ENCODE data around the gene P2RX7. TPM values are rescaled to one million over a fixed set of nuclear protein-coding genes. Genes with fewer than 3 reads are reported as not detected.

Gene P2RX7
- total RNA-seq, 1 donor from 2014 or later = 0.82 TPM

DNA sequence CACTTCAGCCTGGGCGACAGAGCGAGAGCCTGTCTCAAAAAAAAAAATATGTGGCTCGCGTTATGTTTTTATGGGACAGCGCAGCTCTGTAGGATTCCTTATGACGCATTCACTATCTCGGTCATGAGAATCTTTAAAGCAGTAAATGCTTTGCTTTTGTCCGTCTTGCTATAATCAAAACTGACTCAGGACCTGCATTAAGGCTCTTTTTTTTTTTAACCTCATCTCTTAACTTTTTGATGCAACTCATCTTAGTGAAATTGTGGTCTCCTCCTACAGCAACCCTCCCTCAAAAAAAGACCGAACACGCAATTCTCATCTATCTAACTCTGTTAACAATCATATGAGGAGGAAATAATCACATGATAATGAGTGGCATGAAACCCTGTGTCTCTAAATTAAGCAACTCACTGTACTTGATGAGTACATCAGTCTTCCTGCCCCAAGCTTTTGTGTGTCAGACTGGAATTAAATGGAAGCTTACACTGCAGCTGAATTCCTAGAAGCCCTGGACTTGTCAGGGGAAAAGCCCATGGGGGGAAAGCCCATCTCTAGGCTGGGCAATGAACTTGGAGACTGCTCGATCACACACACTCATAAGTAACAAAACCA, 81.6 kb downstream of the P2RX7 start:
- Mint-ChIP-seq H3K36me3 (ENCODE audit: low read depth, unreplicated experiment) (peaks cover 4% of the 10 kb centered on the region), H3K27me3 (ENCODE audit: unreplicated experiment) (peaks cover 5% of the 10 kb centered on the region), H3K4me3 (ENCODE audit: unreplicated experiment) (no peak overlapping the region), H3K27ac (ENCODE audit: unreplicated experiment) (no peak overlapping the region), H3K9me3 (ENCODE audit: unreplicated experiment) (peaks cover 4% of the 10 kb centered on the region), H3K4me1 (ENCODE audit: unreplicated experiment) (peaks cover 4% of the 10 kb centered on the region)
- DNase-seq (ENCODE audit: low spot score) = no peak
- TF ChIP-seq, protein P1, sequence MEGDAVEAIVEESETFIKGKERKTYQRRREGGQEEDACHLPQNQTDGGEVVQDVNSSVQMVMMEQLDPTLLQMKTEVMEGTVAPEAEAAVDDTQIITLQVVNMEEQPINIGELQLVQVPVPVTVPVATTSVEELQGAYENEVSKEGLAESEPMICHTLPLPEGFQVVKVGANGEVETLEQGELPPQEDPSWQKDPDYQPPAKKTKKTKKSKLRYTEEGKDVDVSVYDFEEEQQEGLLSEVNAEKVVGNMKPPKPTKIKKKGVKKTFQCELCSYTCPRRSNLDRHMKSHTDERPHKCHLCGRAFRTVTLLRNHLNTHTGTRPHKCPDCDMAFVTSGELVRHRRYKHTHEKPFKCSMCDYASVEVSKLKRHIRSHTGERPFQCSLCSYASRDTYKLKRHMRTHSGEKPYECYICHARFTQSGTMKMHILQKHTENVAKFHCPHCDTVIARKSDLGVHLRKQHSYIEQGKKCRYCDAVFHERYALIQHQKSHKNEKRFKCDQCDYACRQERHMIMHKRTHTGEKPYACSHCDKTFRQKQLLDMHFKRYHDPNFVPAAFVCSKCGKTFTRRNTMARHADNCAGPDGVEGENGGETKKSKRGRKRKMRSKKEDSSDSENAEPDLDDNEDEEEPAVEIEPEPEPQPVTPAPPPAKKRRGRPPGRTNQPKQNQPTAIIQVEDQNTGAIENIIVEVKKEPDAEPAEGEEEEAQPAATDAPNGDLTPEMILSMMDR (IDR thresholded peaks at IDR 0.05; ENCODE audit: unreplicated experiment) = no peak

DNA sequence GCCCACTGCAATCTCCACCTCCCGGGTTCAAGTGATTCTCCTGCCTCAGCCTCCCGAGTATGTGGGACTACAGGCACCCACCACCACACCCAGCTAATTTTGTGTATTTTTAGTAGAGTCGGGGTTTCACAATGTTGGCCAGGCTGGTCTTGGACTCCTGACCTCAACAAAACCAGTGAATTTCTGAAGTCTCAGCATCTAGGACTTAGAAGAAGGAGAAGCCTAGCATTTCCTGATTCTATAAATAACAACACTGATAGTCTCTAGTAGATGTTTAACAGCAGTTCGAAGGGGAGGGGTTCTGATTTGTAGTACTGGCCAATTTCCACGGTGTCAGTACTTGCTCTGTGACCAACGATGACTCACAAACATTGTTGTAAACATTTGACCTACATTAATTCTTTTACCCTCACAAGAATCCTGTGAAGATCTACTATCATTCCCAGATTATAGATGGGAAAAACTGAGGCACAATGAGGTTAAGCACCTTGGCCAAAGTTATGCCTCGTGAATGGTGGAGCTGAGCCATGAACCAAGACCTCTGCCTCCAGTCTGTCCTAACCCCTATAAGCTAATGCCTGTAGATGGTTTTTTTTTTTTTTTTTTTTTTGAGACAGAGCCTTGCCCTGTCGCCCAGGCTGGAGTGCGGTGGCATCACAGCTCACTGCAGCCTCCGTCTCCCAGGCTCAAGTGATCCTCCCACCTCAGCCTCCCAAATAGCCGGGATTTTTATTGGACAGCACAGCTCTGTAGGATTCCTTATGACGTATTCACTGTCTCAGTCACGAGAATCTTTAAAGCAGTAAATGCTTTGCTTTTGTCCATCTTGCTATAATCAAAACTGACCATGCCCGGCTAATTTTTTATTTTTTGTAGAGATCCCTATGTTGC, 82.4 kb downstream of the P2RX7 start:
- DNase-seq (ENCODE audit: low spot score) = no peak
- H3K27ac Mint-ChIP-seq (ENCODE audit: unreplicated experiment) = no peak overlapping the region
- TF ChIP-seq, protein P1 (IDR thresholded peaks at IDR 0.05; ENCODE audit: unreplicated experiment) = no peak
- peaks cover 4% of the 10 kb centered on the region for H3K4me1 Mint-ChIP-seq (ENCODE audit: unreplicated experiment)
- H3K4me3 Mint-ChIP-seq (ENCODE audit: unreplicated experiment) = no peak overlapping the region
- peaks cover 4% of the 10 kb centered on the region for H3K36me3 Mint-ChIP-seq (ENCODE audit: low read depth, unreplicated experiment)
- H3K9me3 Mint-ChIP-seq (ENCODE audit: unreplicated experiment) = peaks cover 4% of the 10 kb centered on the region
- H3K27me3 Mint-ChIP-seq (ENCODE audit: unreplicated experiment) = peaks cover 5% of the 10 kb centered on the region

DNA sequence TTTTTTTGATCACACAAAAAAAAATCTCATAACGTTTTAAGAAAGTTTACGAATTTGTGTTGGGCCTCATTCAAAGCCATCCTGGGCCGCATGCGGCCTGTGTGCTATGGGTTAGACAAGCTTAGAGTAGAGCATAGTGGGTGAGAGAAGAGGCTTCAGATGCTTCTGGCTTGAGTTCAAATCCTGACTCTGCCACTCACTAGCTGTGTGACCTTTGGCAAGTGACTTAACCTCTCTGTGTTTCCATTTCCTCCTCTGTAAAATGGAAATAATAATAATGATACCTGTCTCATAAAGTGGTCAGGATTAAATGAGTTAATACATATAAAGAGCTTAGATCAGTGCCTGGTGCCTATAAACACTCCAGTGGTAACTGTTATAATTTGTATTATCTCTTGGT, 83.4 kb downstream of the P2RX7 start:
- Mint-ChIP-seq H3K9me3 (ENCODE audit: unreplicated experiment) (no peaks in the 10 kb centered on the region), H3K36me3 (ENCODE audit: low read depth, unreplicated experiment) (peaks cover 4% of the 10 kb centered on the region), H3K27ac (ENCODE audit: unreplicated experiment) (no peak overlapping the region), H3K27me3 (ENCODE audit: unreplicated experiment) (peaks cover 2% of the 10 kb centered on the region), H3K4me3 (ENCODE audit: unreplicated experiment) (no peak overlapping the region), H3K4me1 (ENCODE audit: unreplicated experiment) (no peaks in the 10 kb centered on the region)
- TF ChIP-seq, protein P1 (IDR thresholded peaks at IDR 0.05; ENCODE audit: unreplicated experiment) = no peak
- DNase-seq (ENCODE audit: low spot score) = no peak

DNA sequence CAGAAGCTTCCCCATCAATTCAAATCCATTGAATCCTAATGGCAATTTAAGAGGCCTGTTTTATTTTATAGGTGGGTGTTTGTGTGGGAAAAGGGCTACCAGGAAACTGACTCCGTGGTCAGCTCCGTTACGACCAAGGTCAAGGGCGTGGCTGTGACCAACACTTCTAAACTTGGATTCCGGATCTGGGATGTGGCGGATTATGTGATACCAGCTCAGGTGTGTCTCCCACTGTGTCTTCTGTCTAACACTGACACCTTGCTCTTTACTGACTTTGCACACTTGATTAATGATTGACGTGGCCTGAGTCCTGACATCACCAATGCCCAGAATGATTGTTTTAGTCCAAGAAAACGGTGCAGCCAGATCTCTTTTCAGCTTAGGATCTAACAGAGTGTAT, 84.4 kb downstream of the P2RX7 start:
- TF ChIP-seq, protein P1 (IDR thresholded peaks at IDR 0.05; ENCODE audit: unreplicated experiment) = no peak
- H3K36me3 Mint-ChIP-seq (ENCODE audit: low read depth, unreplicated experiment) = peaks cover 4% of the 10 kb centered on the region
- peaks cover 2% of the 10 kb centered on the region for H3K27me3 Mint-ChIP-seq (ENCODE audit: unreplicated experiment)
- no peak overlapping the region for H3K27ac Mint-ChIP-seq (ENCODE audit: unreplicated experiment)
- no peak overlapping the region for H3K4me3 Mint-ChIP-seq (ENCODE audit: unreplicated experiment)
- DNase-seq (ENCODE audit: low spot score) = no peak
- no peaks in the 10 kb centered on the region for H3K4me1 Mint-ChIP-seq (ENCODE audit: unreplicated experiment)
- no peaks in the 10 kb centered on the region for H3K9me3 Mint-ChIP-seq (ENCODE audit: unreplicated experiment)

DNA sequence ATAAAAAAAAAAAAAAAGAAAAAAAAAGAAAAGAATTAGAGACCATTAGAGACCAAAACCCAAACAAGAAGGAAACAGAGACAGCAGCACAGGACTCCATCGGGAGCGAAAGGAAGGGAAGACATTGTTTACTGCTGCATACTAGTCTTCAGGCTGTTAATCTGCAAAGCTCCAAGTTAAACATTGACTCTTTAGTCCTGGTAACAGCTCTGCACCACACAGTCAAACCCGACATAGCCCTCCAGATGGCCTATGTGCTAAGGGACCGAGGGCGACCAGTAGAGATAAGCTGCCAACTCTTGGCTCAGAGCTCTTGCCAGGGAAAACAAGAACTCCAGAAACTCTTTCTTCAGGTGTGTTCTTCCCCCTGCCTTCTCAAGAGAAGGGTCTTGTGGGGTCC, 85.1 kb downstream of the P2RX7 start:
- Mint-ChIP-seq H3K36me3 (ENCODE audit: low read depth, unreplicated experiment) (peaks cover 4% of the 10 kb centered on the region), H3K9me3 (ENCODE audit: unreplicated experiment) (no peaks in the 10 kb centered on the region), H3K27me3 (ENCODE audit: unreplicated experiment) (peaks cover 2% of the 10 kb centered on the region), H3K27ac (ENCODE audit: unreplicated experiment) (no peak overlapping the region), H3K4me1 (ENCODE audit: unreplicated experiment) (no peaks in the 10 kb centered on the region), H3K4me3 (ENCODE audit: unreplicated experiment) (no peak overlapping the region)
- DNase-seq (ENCODE audit: low spot score) = no peak
- TF ChIP-seq, protein P1 (IDR thresholded peaks at IDR 0.05; ENCODE audit: unreplicated experiment) = no peak
